Left forelimb (tissue), 1 donor: Measurements from ENCODE around the gene PSMG1.
"Not testable (repeated sequence)": the region's sequence is repeated elsewhere in the genome, so short reads cannot be mapped to it uniquely, and the experiment has no call there.

Experiments
- DNase-seq: peaks from one replicate; pipeline ENCODE4 v3.0.0-alpha.2; 2018; ENCODE audit warnings: low spot score

PSMG1 gene

GRCh38 chr21:39183272-39184049, at the start of gene PSMG1:
TSS of gene PSMG1 (minus strand) at chr21:39183451. CDS start at chr21:39183385, 66 bp downstream.
- peak; percentile 96 for DNase-seq

- DNase-seq, result no peak
These were observed 49.6 kb upstream of the PSMG1 start for GRCh38 chr21:39232861-39233291.

- DNase-seq, result no peak
These were observed 41.7 kb upstream of the PSMG1 start for GRCh38 chr21:39224930-39225329.

GRCh38 chr21:39221997-39222486, 38.8 kb upstream of the PSMG1 start:
- DNase-seq, result no peak

- DNase-seq, result no peak
These were observed 38.2 kb upstream of the PSMG1 start for GRCh38 chr21:39221282-39221996.

GRCh38 chr21:39220875-39221274, 37.6 kb upstream of the PSMG1 start:
- not testable (repeated sequence) for DNase-seq

- DNase-seq, result no peak
These were observed 36.9 kb upstream of the PSMG1 start for GRCh38 chr21:39220150-39220549.

GRCh38 chr21:39218082-39218409, 34.8 kb upstream of the PSMG1 start:
- no peak for DNase-seq

GRCh38 chr21:39217356-39218081, 34.3 kb upstream of the PSMG1 start:
- DNase-seq, result no peak

- DNase-seq, result no peak
These were observed 33.0 kb upstream of the PSMG1 start for GRCh38 chr21:39216290-39216689.

GRCh38 chr21:39215078-39215477, 31.8 kb upstream of the PSMG1 start:
- no peak for DNase-seq

- DNase-seq, result no peak
These were observed 26.1 kb upstream of the PSMG1 start for GRCh38 chr21:39209334-39209688.

- no peak for DNase-seq
These were observed 25.5 kb upstream of the PSMG1 start for GRCh38 chr21:39208624-39209333.

- no peak for DNase-seq
These were observed 20.9 kb upstream of the PSMG1 start for GRCh38 chr21:39204134-39204533.

GRCh38 chr21:39198800-39199199, 15.5 kb upstream of the PSMG1 start:
- no peak for DNase-seq

- no peak for DNase-seq
These were observed 14.4 kb upstream of the PSMG1 start for GRCh38 chr21:39197448-39198233.

- no peak for DNase-seq
These were observed 13.6 kb upstream of the PSMG1 start for GRCh38 chr21:39196838-39197237.

- no peak for DNase-seq
These were observed 13.1 kb upstream of the PSMG1 start for GRCh38 chr21:39196310-39196709.

GRCh38 chr21:39193380-39193779, 10.1 kb upstream of the PSMG1 start:
- DNase-seq, result no peak

- no peak for DNase-seq
These were observed 6.8 kb upstream of the PSMG1 start for GRCh38 chr21:39189857-39190604.
